ENCODE measurements around the gene TEAD3. TPM values are rescaled to one million over a fixed set of nuclear protein-coding genes. Genes with fewer than 3 reads are reported as not detected.

Gene TEAD3
- total RNA-seq, 2 experiments from 2014 or later, result not detected

DNA sequence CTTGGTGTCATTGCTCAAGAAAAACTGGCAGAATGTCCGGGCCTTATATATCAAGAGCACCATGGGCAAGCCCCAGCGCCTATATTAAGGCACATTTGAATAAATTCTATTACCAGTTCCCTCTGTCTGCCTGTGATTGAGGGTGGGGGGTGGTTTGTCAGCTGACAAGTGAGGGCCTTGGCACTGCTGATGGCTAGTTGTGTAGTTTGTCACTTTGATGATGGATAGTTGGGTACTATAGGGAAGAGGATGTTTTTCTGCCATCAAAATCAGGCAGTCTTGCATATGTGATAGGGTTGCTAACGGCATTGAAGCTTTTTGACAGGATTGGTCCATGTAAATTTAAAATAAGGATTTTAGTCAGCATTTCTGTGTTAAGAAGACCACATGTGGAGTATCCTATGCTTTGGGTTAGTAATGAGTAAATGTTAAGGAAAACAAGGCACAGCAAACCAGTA is 26.2 kb downstream of the TEAD3 start:
- POLR2A ChIA-PET, result interaction anchor here (0.6 to 2.9 kb wide), 3 partner anchors 11 to 169 kb away, joined by 3 to 21 read pairs (median 3); no protein-coding TSS in a partner anchor
- no TSS peak for BruUV-seq (replicated peaks)

GRCh38 chr6:35469751-35470662 is 26.9 kb downstream of the TEAD3 start:
- no peak for DNase-seq (ENCODE audit: low spot score)
- Histone ChIP-seq H2AFZ (ENCODE audit: low read length) (no peak overlapping the region), H3K36me3 (ENCODE audit: insufficient read depth, low read length) (peaks cover 86% of the 10 kb centered on the region), H3K4me1 (ENCODE audit: insufficient read depth, low read length, poor library complexity, severe bottlenecking) (peaks cover 38% of the 10 kb centered on the region), H3K4me3 (ENCODE audit: low read depth, low read length, poor library complexity, severe bottlenecking) (peak overlapping the region; percentile 91), H3K9me2 (ENCODE audit: insufficient read depth, low read length) (no peaks in the 10 kb centered on the region), H3K27ac (ENCODE audit: low read depth, low read length, poor library complexity, severe bottlenecking) (peak overlapping the region; percentile 83), H3K79me2 (ENCODE audit: insufficient read depth, low read depth, low read length) (peaks cover 32% of the 10 kb centered on the region), H3K9me3 (ENCODE audit: low read length) (no peaks in the 10 kb centered on the region), H4K20me1 (ENCODE audit: insufficient read depth, low read length) (peaks cover 25% of the 10 kb centered on the region), H3K4me2 (ENCODE audit: low read length) (peak overlapping the region; percentile 99)
- BruUV-seq (replicated peaks), result no TSS peak
- POLR2A ChIA-PET, result interaction anchor here (1.6 to 2.9 kb wide), 2 partner anchors 12 to 168 kb away, joined by 3 to 21 read pairs; no protein-coding TSS in a partner anchor
- intact Hi-C loops (cut with micrococcal nuclease; ENCODE audit: unreplicated experiment), result no loop called here
- TF ChIP-seq EZH2phosphoT487 (IDR thresholded peaks at IDR 0.05; ENCODE audit: borderline replicate concordance, low read depth, low read length) (no peak), CTCF (conservative IDR thresholded peaks at IDR 0.05; ENCODE audit: low read length) (no peak)
- CTCF ChIA-PET (ENCODE audit: unreplicated experiment), result interaction anchor here (0.6 kb wide), 1 partner anchor 450 kb away, joined by 3 read pairs; no protein-coding TSS in a partner anchor

More for the DNA sequence above, 26.2 kb downstream of the TEAD3 start:
- CTCF ChIA-PET (ENCODE audit: unreplicated experiment), result no interaction called here
- Histone ChIP-seq H3K4me3 (ENCODE audit: low read depth, low read length, poor library complexity, severe bottlenecking) (peak overlapping the region; percentile 91), H3K36me3 (ENCODE audit: insufficient read depth, low read length) (peaks cover 79% of the 10 kb centered on the region), H2AFZ (ENCODE audit: low read length) (no peak overlapping the region), H3K4me2 (ENCODE audit: low read length) (peak overlapping the region; percentile 99), H3K27ac (ENCODE audit: low read depth, low read length, poor library complexity, severe bottlenecking) (peak overlapping the region; percentile 83), H3K4me1 (ENCODE audit: insufficient read depth, low read length, poor library complexity, severe bottlenecking) (peaks cover 38% of the 10 kb centered on the region), H3K79me2 (ENCODE audit: insufficient read depth, low read depth, low read length) (peaks cover 32% of the 10 kb centered on the region), H3K9me2 (ENCODE audit: insufficient read depth, low read length) (no peaks in the 10 kb centered on the region), H3K9me3 (ENCODE audit: low read length) (no peaks in the 10 kb centered on the region), H4K20me1 (ENCODE audit: insufficient read depth, low read length) (peaks cover 25% of the 10 kb centered on the region)
- TF ChIP-seq CTCF (conservative IDR thresholded peaks at IDR 0.05; ENCODE audit: low read length), result no peak
- TF ChIP-seq EZH2phosphoT487 (IDR thresholded peaks at IDR 0.05; ENCODE audit: borderline replicate concordance, low read depth, low read length), result no peak
- intact Hi-C loops (cut with micrococcal nuclease; ENCODE audit: unreplicated experiment), result no loop called here
- peak; percentile 27 for DNase-seq (ENCODE audit: low spot score)
